PC-9 (cell line): ENCODE measurements around the gene AIG1. TPM values are rescaled to one million over a fixed set of nuclear protein-coding genes. Genes with fewer than 3 reads are reported as not detected.

Source experiments
- BruUV-seq: library from RNA; stranded (reverse); fragments of 400-500 nt; replicated peaks from 2 replicates; lab custom pipeline; 2021; lab: Mats Ljungman, UMichigan
- CTCF ChIA-PET: fragments of 300-600 bp; sonication (Branson Sonifier 250); formaldehyde crosslinking; loops from one replicate; lab custom pipeline; 2022; ENCODE audit warnings: antibody characterized with exemption; lab: Charles Lee
- POLR2A ChIA-PET: fragments of 300-600 bp; sonication (Branson Sonifier 250); formaldehyde crosslinking; loops from one replicate; lab custom pipeline; 2022; ENCODE audit warnings: antibody characterized with exemption; ENCODE audit not compliant: unreplicated experiment; lab: Charles Lee
- DNase-seq, 2 experiments: peaks; one replicate each; pipeline versions ENCODE4 v3.0.0 to v3.0.0-alpha.2; 2015 to 2022; ENCODE audit warnings: mixed read lengths in 1 of 2
- H2AFZ ChIP-seq: fragments of 200-600 bp; sonication (generic); 2 replicates; pipeline ENCODE4 v1.8.1; 2017; ENCODE audit warnings: antibody characterized with exemption
- H3F3A ChIP-seq: fragments of 200-600 bp; sonication (generic); 2 replicates; pipeline ENCODE4 v1.8.1; 2017; ENCODE audit warnings: antibody characterized with exemption, mild to moderate bottlenecking, low read depth; ENCODE audit not compliant: insufficient read depth
- H3K27ac ChIP-seq: fragments of 200-600 bp; sonication (generic); 2 replicates; pipeline ENCODE4 v1.6.1; 2016; ENCODE audit warnings: mixed run types
- H3K27me3 ChIP-seq: fragments of 200-600 bp; sonication (generic); 2 replicates; pipeline ENCODE4 v1.6.1; 2016; ENCODE audit warnings: low read depth, mixed run types; ENCODE audit not compliant: insufficient read depth
- H3K36me3 ChIP-seq: fragments of 200-600 bp; sonication (generic); 2 replicates; pipeline ENCODE4 v1.6.1; 2016; ENCODE audit warnings: low read depth, mixed run types
- H3K4me1 ChIP-seq: fragments of 200-600 bp; sonication (generic); replicated peaks from 2 replicates; pipeline ENCODE4 v1.6.1; 2016; ENCODE audit warnings: mixed run types; ENCODE audit not compliant: insufficient read depth
- H3K4me2 ChIP-seq: fragments of 200-600 bp; sonication (generic); 2 replicates; pipeline ENCODE4 v1.6.1; 2017; ENCODE audit warnings: mixed run types
- H3K4me3 ChIP-seq: fragments of 200-600 bp; sonication (generic); 2 replicates; pipeline ENCODE4 v1.6.1; 2016; ENCODE audit warnings: mixed run types
- H3K79me2 ChIP-seq: fragments of 200-600 bp; sonication (generic); 2 replicates; pipeline ENCODE4 v1.6.1; 2017; ENCODE audit warnings: low read depth, mixed run types
- H3K9me2 ChIP-seq: fragments of 200-600 bp; sonication (generic); 2 replicates; pipeline ENCODE4 v1.8.1; 2017; ENCODE audit warnings: mild to moderate bottlenecking; ENCODE audit not compliant: insufficient read depth
- H3K9me3 ChIP-seq: fragments of 200-600 bp; sonication (generic); 2 replicates; pipeline ENCODE4 v1.8.1; 2016; ENCODE audit warnings: low read depth; ENCODE audit not compliant: insufficient read depth
- H4K20me1 ChIP-seq: fragments of 200-600 bp; sonication (generic); 2 replicates; pipeline ENCODE4 v1.8.1; 2017; ENCODE audit not compliant: insufficient read depth
- EZH2 ChIP-seq: fragments of 200-600 bp; sonication (generic); IDR thresholded peaks from 2 replicates; pipeline ENCODE4 v1.8.0; 2017; ENCODE audit warnings: antibody characterized with exemption, low read depth
- intact Hi-C: fragments of 100-400 bp; cut with micrococcal nuclease; formaldehyde crosslinking; loops from one replicate; pipeline ENCODE4 v1.10.0; 2022; ENCODE audit not compliant: unreplicated experiment
- total RNA-seq: library from RNA; stranded (reverse); gene quantifications from 2 replicates; pipeline ENCODE4 v1.2.3, GENCODE V29; 2021
- TF ChIP-seq, protein P1 (sequence below): fragments of 200-600 bp; sonication (generic); conservative IDR thresholded peaks from 2 replicates; pipeline ENCODE4 v1.6.1; 2017; ENCODE audit warnings: mixed run types, antibody characterized with exemption, mild to moderate bottlenecking, moderate library complexity

The AIG1 gene
- total RNA-seq, 1 experiment from 2014 or later = 37.7 TPM

- intact Hi-C loops = loop anchor here (5.0 to 10.0 kb wide), 3 partner anchors 273 to 489 kb away; no protein-coding TSS in a partner anchor
- H3K36me3 ChIP-seq = 0 out of 2 replicates have a peak, but pooled peaks cover 9% of the 10 kb centered on the region
- H3F3A ChIP-seq = peaks cover 26% of the 10 kb centered on the region
- TF ChIP-seq, protein P1, sequence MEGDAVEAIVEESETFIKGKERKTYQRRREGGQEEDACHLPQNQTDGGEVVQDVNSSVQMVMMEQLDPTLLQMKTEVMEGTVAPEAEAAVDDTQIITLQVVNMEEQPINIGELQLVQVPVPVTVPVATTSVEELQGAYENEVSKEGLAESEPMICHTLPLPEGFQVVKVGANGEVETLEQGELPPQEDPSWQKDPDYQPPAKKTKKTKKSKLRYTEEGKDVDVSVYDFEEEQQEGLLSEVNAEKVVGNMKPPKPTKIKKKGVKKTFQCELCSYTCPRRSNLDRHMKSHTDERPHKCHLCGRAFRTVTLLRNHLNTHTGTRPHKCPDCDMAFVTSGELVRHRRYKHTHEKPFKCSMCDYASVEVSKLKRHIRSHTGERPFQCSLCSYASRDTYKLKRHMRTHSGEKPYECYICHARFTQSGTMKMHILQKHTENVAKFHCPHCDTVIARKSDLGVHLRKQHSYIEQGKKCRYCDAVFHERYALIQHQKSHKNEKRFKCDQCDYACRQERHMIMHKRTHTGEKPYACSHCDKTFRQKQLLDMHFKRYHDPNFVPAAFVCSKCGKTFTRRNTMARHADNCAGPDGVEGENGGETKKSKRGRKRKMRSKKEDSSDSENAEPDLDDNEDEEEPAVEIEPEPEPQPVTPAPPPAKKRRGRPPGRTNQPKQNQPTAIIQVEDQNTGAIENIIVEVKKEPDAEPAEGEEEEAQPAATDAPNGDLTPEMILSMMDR = no peak
- TF ChIP-seq EZH2 = no peak
- BruUV-seq = no TSS peak
- H4K20me1 ChIP-seq = no peaks in the 10 kb centered on the region
- H3K4me1 ChIP-seq = peaks cover 57% of the 10 kb centered on the region
- POLR2A ChIA-PET = interaction anchor here (0.5 to 0.7 kb wide), 2 partner anchors 389 to 448 kb away, joined by 3 to 4 read pairs; partner anchors contain the start of genes ADAT2 and PEX3
- DNase-seq = no peak
- H3K27ac ChIP-seq = peak overlapping the region; percentile 67
- CTCF ChIA-PET = no interaction called here
- no peaks in the 10 kb centered on the region for H3K9me2 ChIP-seq
- peak overlapping the region; percentile 92 for H3K4me2 ChIP-seq
- no peaks in the 10 kb centered on the region for H3K27me3 ChIP-seq
- H3K4me3 ChIP-seq = peak overlapping the region; percentile 74
- peaks cover 8% of the 10 kb centered on the region; the same call in 1 of the 2 replicates for H3K9me3 ChIP-seq
- H2AFZ ChIP-seq = no peak overlapping the region
- peaks cover 53% of the 10 kb centered on the region for H3K79me2 ChIP-seq
Measured at GRCh38 chr6:143061597-143062385, 1.1 kb downstream of the AIG1 start.

DNA sequence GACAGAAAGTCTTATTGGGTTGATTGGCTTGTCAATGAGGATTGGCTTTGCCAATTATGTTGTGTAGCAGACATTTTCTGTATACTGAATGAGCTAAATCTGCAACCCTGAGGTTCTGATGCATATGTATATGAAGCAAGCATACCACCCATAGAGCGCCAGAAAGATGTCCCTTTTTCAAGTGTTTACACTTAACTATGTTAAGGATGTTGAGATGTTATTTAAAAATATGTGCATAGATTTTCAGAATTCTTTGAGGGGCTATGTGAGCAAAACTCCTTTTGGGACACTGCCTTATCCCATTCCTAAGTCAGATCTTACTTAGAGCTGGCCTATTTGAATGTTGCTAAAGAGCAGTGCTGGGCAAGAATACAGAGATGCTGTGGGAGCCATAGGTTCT lies 1.9 kb downstream of the AIG1 start:
- DNase-seq = no peak
- H2AFZ ChIP-seq = no peak overlapping the region
- no TSS peak for BruUV-seq
- H3K27me3 ChIP-seq = no peaks in the 10 kb centered on the region
- peak overlapping the region; percentile 92 for H3K4me2 ChIP-seq
- no peak overlapping the region for H3K27ac ChIP-seq
- TF ChIP-seq, protein P1 = no peak
- TF ChIP-seq EZH2 = no peak
- no peaks in the 10 kb centered on the region for H4K20me1 ChIP-seq
- 0 out of 2 replicates have a peak, but pooled peaks cover 9% of the 10 kb centered on the region for H3K36me3 ChIP-seq
- ChIA-PET POLR2A (no interaction called here), CTCF (no interaction called here)
- peak overlapping the region; percentile 74; the same call in 1 of the 2 replicates for H3K4me3 ChIP-seq
- no peaks in the 10 kb centered on the region for H3K9me2 ChIP-seq
- peaks cover 57% of the 10 kb centered on the region for H3K4me1 ChIP-seq
- peaks cover 26% of the 10 kb centered on the region for H3F3A ChIP-seq
- H3K79me2 ChIP-seq = peaks cover 60% of the 10 kb centered on the region
- intact Hi-C loops = loop anchor here (5.0 to 10.0 kb wide), 3 partner anchors 272 to 490 kb away; no protein-coding TSS in a partner anchor
- peaks cover 8% of the 10 kb centered on the region; the same call in 1 of the 2 replicates for H3K9me3 ChIP-seq

- intact Hi-C loops = loop anchor here (5.0 to 10.0 kb wide), 3 partner anchors 271 to 491 kb away; no protein-coding TSS in a partner anchor
- H3K36me3 ChIP-seq = 0 out of 2 replicates have a peak, but pooled peaks cover 9% of the 10 kb centered on the region
- H3K4me2 ChIP-seq = peak overlapping the region; percentile 55
- H3K9me3 ChIP-seq = peaks cover 6% of the 10 kb centered on the region; the same call in 1 of the 2 replicates
- no peak overlapping the region for H3K27ac ChIP-seq
- H4K20me1 ChIP-seq = no peaks in the 10 kb centered on the region
- peaks cover 25% of the 10 kb centered on the region for H3F3A ChIP-seq
- TF ChIP-seq, protein P1 = no peak
- TF ChIP-seq EZH2 = no peak
- no peaks in the 10 kb centered on the region for H3K27me3 ChIP-seq
- CTCF ChIA-PET = no interaction called here
- DNase-seq = no peak
- H2AFZ ChIP-seq = no peak overlapping the region
- BruUV-seq = no TSS peak
- peaks cover 50% of the 10 kb centered on the region for H3K4me1 ChIP-seq
- peaks cover 55% of the 10 kb centered on the region for H3K79me2 ChIP-seq
- H3K9me2 ChIP-seq = no peaks in the 10 kb centered on the region
- POLR2A ChIA-PET = interaction anchor here (0.6 kb wide), 2 partner anchors 308 to 334 kb away, joined by 3 to 7 read pairs; no protein-coding TSS in a partner anchor
- H3K4me3 ChIP-seq = no peak overlapping the region
Measured at GRCh38 chr6:143063631-143064030, 2.9 kb downstream of the AIG1 start.
